GM12865 (cell line): ENCODE results near the gene PDZD2.

Experiments
- DNase-seq: peaks from one replicate; pipeline ENCODE4 v3.0.0; 2010; ENCODE audit warnings: low read depth
- H3K4me3 ChIP-seq: 2 replicates; pipeline ENCODE4 v1.5.1; 2011; ENCODE audit warnings: mild to moderate bottlenecking, low read depth, low read length, control low read depth
- CTCF ChIP-seq: IDR thresholded peaks from 2 replicates; pipeline ENCODE4 v1.5.1; 2011; ENCODE audit warnings: low read length, control low read depth, low read depth, inconsistent platforms; ENCODE audit not compliant: insufficient read depth; ENCODE audit errors: missing control alignments

The PDZD2 gene

GRCh38 chr5:31832966-31833365 is 194.0 kb downstream of the PDZD2 start:
- no peak overlapping the region for H3K4me3 ChIP-seq
- DNase-seq: no peak
- TF ChIP-seq CTCF: no peak

- DNase-seq: no peak
- no peak overlapping the region for H3K4me3 ChIP-seq
- no peak for TF ChIP-seq CTCF
Measured at GRCh38 chr5:31833710-31834109, 194.8 kb downstream of the PDZD2 start.

- no peak overlapping the region for H3K4me3 ChIP-seq
- TF ChIP-seq CTCF: no peak
Measured at GRCh38 chr5:31844622-31845345, 205.9 kb downstream of the PDZD2 start.

DNA sequence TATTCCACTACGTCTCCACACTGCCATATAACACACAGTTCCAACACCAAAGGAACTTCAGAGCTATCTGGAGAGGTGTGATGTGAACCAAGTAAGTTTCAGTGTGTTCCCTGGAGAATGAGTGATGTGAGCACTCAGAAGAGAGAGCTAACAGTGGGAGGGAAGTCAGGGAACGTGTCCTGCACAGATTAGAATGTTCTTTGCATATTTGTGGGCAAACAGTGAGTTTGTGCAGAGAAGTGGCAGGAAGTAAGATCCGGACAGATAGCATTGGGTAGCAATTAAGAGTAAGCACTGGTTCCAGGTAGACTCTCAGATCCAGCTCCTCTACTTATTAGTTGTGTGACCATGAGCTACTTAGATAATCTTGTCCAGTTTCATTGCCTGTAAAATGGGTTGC is 206.4 kb downstream of the PDZD2 start:
- TF ChIP-seq CTCF: no peak
- DNase-seq: no peak
- H3K4me3 ChIP-seq: no peak overlapping the region

More at GRCh38 chr5:31844622-31845345, 205.9 kb downstream of the PDZD2 start:
- DNase-seq: no peak

DNA sequence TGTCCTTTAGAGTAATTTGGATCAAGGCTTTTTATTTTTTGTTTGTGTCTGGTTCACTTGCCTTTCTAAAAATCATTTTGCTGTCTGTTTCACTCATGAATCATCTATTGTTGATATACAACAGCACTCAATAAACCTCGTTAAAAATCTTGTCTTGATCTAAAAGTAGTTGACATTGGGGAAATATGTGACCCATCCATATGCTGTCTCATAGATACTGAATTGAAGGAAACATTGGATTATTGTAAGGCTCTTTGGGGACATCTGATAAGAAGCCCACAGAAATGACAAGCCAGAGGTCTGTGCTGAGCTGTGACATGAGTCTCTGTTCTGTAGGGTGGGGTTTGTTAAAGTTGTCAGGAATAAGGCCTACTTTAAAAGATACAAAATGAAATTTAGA is 208.0 kb downstream of the PDZD2 start:
- no peak for TF ChIP-seq CTCF
- no peak overlapping the region for H3K4me3 ChIP-seq
- no peak for DNase-seq

DNA sequence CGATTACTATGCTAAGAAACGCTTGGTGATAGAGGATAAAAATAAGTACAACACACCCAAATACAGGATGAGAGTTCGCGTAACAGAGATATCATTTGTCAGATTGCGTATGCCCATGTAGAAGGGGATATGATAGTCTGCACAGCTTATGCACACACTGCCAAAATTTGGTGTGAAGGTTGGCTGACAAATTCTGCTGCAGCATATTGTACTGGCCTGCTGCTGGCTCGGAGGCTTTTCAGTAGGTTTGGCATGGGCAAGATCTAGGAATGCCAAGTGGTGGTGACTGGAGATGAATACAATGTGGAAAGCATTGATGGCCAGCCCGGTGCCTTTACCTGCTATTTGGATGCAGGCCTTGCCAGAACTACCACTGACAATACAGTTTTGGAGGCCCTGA is 208.4 kb downstream of the PDZD2 start:
- no peak overlapping the region for H3K4me3 ChIP-seq
- no peak for DNase-seq
- no peak for TF ChIP-seq CTCF
